Liver (tissue), 9 donors: ENCODE data around the gene COX11. TPM values are rescaled to one million over a fixed set of nuclear protein-coding genes. Genes with fewer than 3 reads are reported as not detected.

Experiments
- DNase-seq: peaks from one replicate; pipeline ENCODE4 v3.0.0-alpha.2; 2017; ENCODE audit warnings: low spot score
- H3K27ac ChIP-seq, 2 donors: one replicate each; pipeline ENCODE4 v1.7.0; 2013; ENCODE audit warnings: inconsistent platforms in 2 of 2, low read length in 2 of 2, control low read depth in 1 of 2, low read depth in 1 of 2, mild to moderate bottlenecking in 1 of 2
- H3K27me3 ChIP-seq, 4 donors: one replicate each; pipeline versions ENCODE4 v1.6.1 to v1.7.0; 2013; ENCODE audit warnings: low read length in 3 of 4, inconsistent platforms in 1 of 4, mild to moderate bottlenecking in 1 of 4, moderate library complexity in 1 of 4; ENCODE audit not compliant: control insufficient read depth in 4 of 4, insufficient read depth in 4 of 4
- H3K36me3 ChIP-seq, 4 donors: one replicate each; pipeline versions ENCODE4 v1.6.1 to v1.7.0; 2013; ENCODE audit warnings: low read length in 3 of 4, mild to moderate bottlenecking in 3 of 4, low read depth in 1 of 4, moderate library complexity in 1 of 4; ENCODE audit not compliant: control insufficient read depth in 4 of 4, insufficient read depth in 3 of 4
- H3K4me1 ChIP-seq, 4 donors: one replicate each; pipeline versions ENCODE4 v1.6.1 to v1.7.0; 2013; ENCODE audit warnings: low read length in 3 of 4, mild to moderate bottlenecking in 3 of 4, moderate library complexity in 1 of 4; ENCODE audit not compliant: control insufficient read depth in 4 of 4, insufficient read depth in 4 of 4
- H3K4me3 ChIP-seq, 3 donors: one replicate each; pipeline versions ENCODE4 v1.6.1 to v1.7.0; 2013; ENCODE audit warnings: low read length in 3 of 3, control low read depth in 1 of 3, low read depth in 1 of 3, mild to moderate bottlenecking in 1 of 3
- H3K9ac ChIP-seq, 2 donors: one replicate each; pipeline ENCODE4 v1.7.0; 2013; ENCODE audit warnings: low read length in 2 of 2, mild to moderate bottlenecking in 2 of 2, moderate library complexity in 2 of 2, control low read depth in 1 of 2, low read depth in 1 of 2
- H3K9me3 ChIP-seq, 4 donors: one replicate each; pipeline versions ENCODE4 v1.6.1 to v1.7.0; 2013; ENCODE audit warnings: low read length in 3 of 4; ENCODE audit not compliant: control insufficient read depth in 4 of 4
- ATF3 ChIP-seq: IDR thresholded peaks from 2 replicates; pipeline ENCODE4 v1.6.1; 2016; ENCODE audit warnings: antibody characterized with exemption
- CTCF ChIP-seq: fragments of 150-350 bp; IDR thresholded peaks from 2 replicates; pipeline ENCODE4 v1.5.1; 2017; ENCODE audit warnings: improper control_type of control experiment, low read depth, low read length; ENCODE audit not compliant: missing input control
- EGR1 ChIP-seq, 2 donors: IDR thresholded peaks; 2 replicates each; pipeline ENCODE4 v1.6.1; 2016 to 2018; ENCODE audit warnings: antibody characterized with exemption in 2 of 2, low read depth in 2 of 2
- FOXA1 ChIP-seq: IDR thresholded peaks from 2 replicates; pipeline ENCODE4 v1.6.1; 2016; ENCODE audit warnings: antibody characterized with exemption
- FOXA2 ChIP-seq: IDR thresholded peaks from 2 replicates; pipeline ENCODE4 v1.6.1; 2016; ENCODE audit warnings: antibody characterized with exemption
- GABPA ChIP-seq, 2 donors: IDR thresholded peaks in 1 of 2; conservative IDR thresholded peaks in 1 of 2; 2 replicates each; pipeline ENCODE4 v1.6.1; 2016; ENCODE audit warnings: antibody characterized with exemption in 2 of 2, mild to moderate bottlenecking in 1 of 2, moderate library complexity in 1 of 2
- HNF4A ChIP-seq, 2 donors: conservative IDR thresholded peaks; 2 replicates each; pipeline ENCODE4 v1.6.1; 2016; ENCODE audit warnings: antibody characterized with exemption in 2 of 2, mild to moderate bottlenecking in 2 of 2
- HNF4G ChIP-seq: IDR thresholded peaks from 2 replicates; pipeline ENCODE4 v1.6.1; 2016; ENCODE audit warnings: antibody characterized with exemption
- JUND ChIP-seq, 2 donors: IDR thresholded peaks; 2 replicates each; pipeline ENCODE4 v1.6.1; 2016; ENCODE audit warnings: antibody characterized with exemption in 2 of 2
- MAX ChIP-seq: IDR thresholded peaks from 2 replicates; pipeline ENCODE4 v1.6.1; 2016; ENCODE audit warnings: antibody characterized with exemption
- NR2F2 ChIP-seq: IDR thresholded peaks from 2 replicates; pipeline ENCODE4 v1.6.1; 2016; ENCODE audit warnings: antibody characterized with exemption
- REST ChIP-seq: IDR thresholded peaks from 2 replicates; pipeline ENCODE4 v1.6.1; 2016; ENCODE audit warnings: antibody characterized with exemption, mild to moderate bottlenecking
- RXRA ChIP-seq, 2 donors: IDR thresholded peaks; 2 replicates each; pipeline ENCODE4 v1.6.1; 2017 to 2018; ENCODE audit warnings: antibody characterized with exemption in 2 of 2, mild to moderate bottlenecking in 1 of 2
- SP1 ChIP-seq: IDR thresholded peaks from 2 replicates; pipeline ENCODE4 v1.6.1; 2018; ENCODE audit warnings: antibody characterized with exemption, mild to moderate bottlenecking
- TAF1 ChIP-seq: conservative IDR thresholded peaks from 2 replicates; pipeline ENCODE4 v1.6.1; 2016; ENCODE audit warnings: antibody characterized with exemption, mild to moderate bottlenecking
- YY1 ChIP-seq: IDR thresholded peaks from 2 replicates; pipeline ENCODE4 v1.6.1; 2016; ENCODE audit warnings: antibody characterized with exemption, mild to moderate bottlenecking
- ZBTB33 ChIP-seq: IDR thresholded peaks from 2 replicates; pipeline ENCODE4 v1.6.1; 2016; ENCODE audit warnings: antibody characterized with exemption
- WGBS: extraction: QIAGEN DNeasy Blood & Tissue Kit; methylation state at CpG from one replicate; pipeline ENCODE4 v1.1.7; 2013; 5-methylcytosine and 5-hydroxymethylcytosine counted together
- polyA plus RNA-seq, 2 donors: library from polyadenylated mRNA; stranded (reverse) in 1 of 2; unstranded in 1 of 2; fragments of 200-250 nt in 1 of 2; fragments of >200 nt in 1 of 2; fragmentation: Nextera tagmentation in 1 of 2; extraction: Ambion mirVana in 1 of 2; gene quantifications; one replicate each; pipeline versions ENCODE4 v1.2.1 to v1.2.3, GENCODE V29; 2013 to 2015
- total RNA-seq, 2 donors: library from RNA; depleted of rRNA; stranded (reverse); fragments of >200 nt; gene quantifications; one replicate each; pipeline ENCODE4 v1.2.3, GENCODE V29; 2014
- donor health status: healthy.
- donor health status: healthy.
- donor health status: healthy.
- donor health status: healthy.
- donor health status: healthy.

Gene COX11
- total and polyA plus RNA-seq, 4 donors, result 29.0 to 46.7 (median 35.1) TPM

- no peak for TF ChIP-seq GABPA (IDR thresholded peaks at IDR 0.05 in 1 of 2, conservative IDR thresholded peaks at IDR 0.05 in 1 of 2)
- TF ChIP-seq CTCF, result no peak
- TF ChIP-seq JUND (IDR thresholded peaks at IDR 0.05), result no peak
- TF ChIP-seq TAF1, result no peak
- no peak for TF ChIP-seq HNF4A (conservative IDR thresholded peaks at IDR 0.05)
Measured at GRCh38 chr17:54927525-54927924, 40.9 kb downstream of the COX11 start (continued).

- DNase-seq, result no peak
- Histone ChIP-seq H3K4me3 (no peak overlapping the region), H3K36me3 (peaks cover 1 to 26% (median 24%) of the 10 kb centered on the region in 4 donors), H3K27me3 (no peaks in the 10 kb centered on the region), H3K27ac (no peak overlapping the region), H3K9me3 (no peaks in the 10 kb centered on the region), H3K4me1 (no peaks in the 10 kb centered on the region), H3K9ac (no peak overlapping the region)
- WGBS, result 97% methylated on average over 5 of the region's 5 CpGs
- TF ChIP-seq HNF4A (conservative IDR thresholded peaks at IDR 0.05) (no peak), YY1 (no peak), HNF4G (no peak), SP1 (no peak), EGR1 (IDR thresholded peaks at IDR 0.05; ENCODE audit: low read depth in 2 of 2) (no peak), FOXA2 (no peak), RXRA (IDR thresholded peaks at IDR 0.05) (no peak), TAF1 (no peak), FOXA1 (no peak), ZBTB33 (no peak), MAX (no peak), CTCF (no peak), GABPA (IDR thresholded peaks at IDR 0.05 in 1 of 2, conservative IDR thresholded peaks at IDR 0.05 in 1 of 2) (no peak)
Measured at GRCh38 chr17:54924405-54924804, 44.0 kb downstream of the COX11 start.

GRCh38 chr17:54920819-54921218, 47.6 kb downstream of the COX11 start:
- Histone ChIP-seq H3K27ac (no peak overlapping the region), H3K36me3 (peaks cover 3 to 39% (median 34%) of the 10 kb centered on the region in 4 donors), H3K4me1 (no peaks in the 10 kb centered on the region), H3K9ac (no peak overlapping the region), H3K27me3 (no peaks in the 10 kb centered on the region), H3K4me3 (no peak overlapping the region), H3K9me3 (peaks cover 0 to 2% (median 0%) of the 10 kb centered on the region in 4 donors)
- no peak for DNase-seq
- WGBS, result 87% methylated on average over 6 of the region's 6 CpGs
- no peak for TF ChIP-seq FOXA1
- TF ChIP-seq JUND (IDR thresholded peaks at IDR 0.05), result no peak
- no peak for TF ChIP-seq REST
- no peak for TF ChIP-seq GABPA (IDR thresholded peaks at IDR 0.05 in 1 of 2, conservative IDR thresholded peaks at IDR 0.05 in 1 of 2)
- no peak for TF ChIP-seq CTCF
- no peak for TF ChIP-seq HNF4G
- TF ChIP-seq NR2F2, result no peak
- no peak for TF ChIP-seq ATF3
- TF ChIP-seq HNF4A (conservative IDR thresholded peaks at IDR 0.05), result no peak
- no peak for TF ChIP-seq MAX
- no peak for TF ChIP-seq EGR1 (IDR thresholded peaks at IDR 0.05; ENCODE audit: low read depth in 2 of 2)
